Progenitor cell of endocrine pancreas (in vitro differentiated cells): ENCODE results near the gene CDK3. TPM values are rescaled to one million over a fixed set of nuclear protein-coding genes. Genes with fewer than 3 reads are reported as not detected.

Source experiments
- DNase-seq: peaks from one replicate; pipeline ENCODE4 v3.0.0; 2021; ENCODE audit warnings: low spot score; ENCODE audit not compliant: unreplicated experiment
- H3K27ac Mint-ChIP-seq: 2 replicates; pipeline ENCODE4 v1.8.0; 2021; ENCODE audit warnings: mild to moderate bottlenecking, moderate library complexity, mixed read lengths
- H3K27me3 Mint-ChIP-seq: 2 replicates; pipeline ENCODE4 v1.8.0; 2021; ENCODE audit warnings: mixed read lengths
- H3K36me3 Mint-ChIP-seq: 2 replicates; pipeline ENCODE4 v1.8.0; 2022; ENCODE audit warnings: mixed read lengths; ENCODE audit not compliant: insufficient read depth
- H3K4me1 Mint-ChIP-seq: 2 replicates; pipeline ENCODE4 v1.8.0; 2021; ENCODE audit warnings: low read depth, mixed read lengths
- H3K4me3 Mint-ChIP-seq: 2 replicates; pipeline ENCODE4 v1.8.0; 2021; ENCODE audit warnings: low read depth, mild to moderate bottlenecking, moderate library complexity, mixed read lengths
- H3K9me3 Mint-ChIP-seq: 2 replicates; pipeline ENCODE4 v1.8.0; 2021; ENCODE audit warnings: low read depth, mixed read lengths
- total RNA-seq: library from RNA; stranded (reverse); gene quantifications from 2 replicates; pipeline ENCODE4 v1.2.1, GENCODE V29; 2021
- TF ChIP-seq, protein P1 (sequence below): fragments of 200-600 bp; sonication (generic); IDR thresholded peaks from one replicate; pipeline ENCODE4 v1.5.0; 2021; ENCODE audit warnings: antibody characterized with exemption, mild to moderate bottlenecking; ENCODE audit not compliant: unreplicated experiment

CDK3 gene
- total RNA-seq, 1 donor from 2014 or later = 17.0 TPM

DNA sequence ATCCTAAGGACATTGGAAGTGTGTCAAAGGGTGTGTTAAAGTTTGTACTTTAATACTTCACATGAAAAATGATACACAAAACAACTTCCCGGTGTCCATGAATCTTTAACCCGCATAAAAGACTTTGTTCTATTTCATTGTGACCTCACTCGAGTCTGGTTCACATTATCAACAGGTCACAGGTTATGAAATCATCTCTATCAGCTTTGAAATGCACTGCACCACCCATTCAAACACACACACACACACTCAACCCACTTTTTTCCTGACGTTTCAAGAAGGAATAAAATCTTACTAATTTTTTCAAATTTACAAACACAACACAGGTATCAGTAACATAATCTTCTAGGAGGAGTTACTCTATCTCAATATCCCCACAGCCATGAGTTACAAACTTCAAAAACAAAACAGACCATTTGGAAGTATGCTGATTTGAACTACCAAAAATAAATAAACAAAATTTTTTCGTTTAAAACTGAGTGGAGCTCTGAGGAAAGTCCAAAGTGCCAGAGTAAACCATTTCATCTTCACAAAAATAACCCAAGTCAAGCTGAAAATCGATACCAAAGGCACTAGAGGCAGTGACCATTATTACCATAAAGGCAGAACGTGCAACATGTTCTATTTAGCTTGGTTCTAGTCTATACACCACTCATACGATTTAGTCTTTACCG lies 24.3 kb upstream of the CDK3 start:
- peak overlapping the region; percentile 65 for H3K4me3 Mint-ChIP-seq
- TF ChIP-seq, protein P1, sequence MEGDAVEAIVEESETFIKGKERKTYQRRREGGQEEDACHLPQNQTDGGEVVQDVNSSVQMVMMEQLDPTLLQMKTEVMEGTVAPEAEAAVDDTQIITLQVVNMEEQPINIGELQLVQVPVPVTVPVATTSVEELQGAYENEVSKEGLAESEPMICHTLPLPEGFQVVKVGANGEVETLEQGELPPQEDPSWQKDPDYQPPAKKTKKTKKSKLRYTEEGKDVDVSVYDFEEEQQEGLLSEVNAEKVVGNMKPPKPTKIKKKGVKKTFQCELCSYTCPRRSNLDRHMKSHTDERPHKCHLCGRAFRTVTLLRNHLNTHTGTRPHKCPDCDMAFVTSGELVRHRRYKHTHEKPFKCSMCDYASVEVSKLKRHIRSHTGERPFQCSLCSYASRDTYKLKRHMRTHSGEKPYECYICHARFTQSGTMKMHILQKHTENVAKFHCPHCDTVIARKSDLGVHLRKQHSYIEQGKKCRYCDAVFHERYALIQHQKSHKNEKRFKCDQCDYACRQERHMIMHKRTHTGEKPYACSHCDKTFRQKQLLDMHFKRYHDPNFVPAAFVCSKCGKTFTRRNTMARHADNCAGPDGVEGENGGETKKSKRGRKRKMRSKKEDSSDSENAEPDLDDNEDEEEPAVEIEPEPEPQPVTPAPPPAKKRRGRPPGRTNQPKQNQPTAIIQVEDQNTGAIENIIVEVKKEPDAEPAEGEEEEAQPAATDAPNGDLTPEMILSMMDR = no peak
- H3K27ac Mint-ChIP-seq = peak overlapping the region; percentile 81
- H3K9me3 Mint-ChIP-seq = no peaks in the 10 kb centered on the region
- H3K36me3 Mint-ChIP-seq = peaks cover 24% of the 10 kb centered on the region
- peaks cover 40% of the 10 kb centered on the region for H3K4me1 Mint-ChIP-seq
- no peak for DNase-seq
- H3K27me3 Mint-ChIP-seq = no peaks in the 10 kb centered on the region

DNA sequence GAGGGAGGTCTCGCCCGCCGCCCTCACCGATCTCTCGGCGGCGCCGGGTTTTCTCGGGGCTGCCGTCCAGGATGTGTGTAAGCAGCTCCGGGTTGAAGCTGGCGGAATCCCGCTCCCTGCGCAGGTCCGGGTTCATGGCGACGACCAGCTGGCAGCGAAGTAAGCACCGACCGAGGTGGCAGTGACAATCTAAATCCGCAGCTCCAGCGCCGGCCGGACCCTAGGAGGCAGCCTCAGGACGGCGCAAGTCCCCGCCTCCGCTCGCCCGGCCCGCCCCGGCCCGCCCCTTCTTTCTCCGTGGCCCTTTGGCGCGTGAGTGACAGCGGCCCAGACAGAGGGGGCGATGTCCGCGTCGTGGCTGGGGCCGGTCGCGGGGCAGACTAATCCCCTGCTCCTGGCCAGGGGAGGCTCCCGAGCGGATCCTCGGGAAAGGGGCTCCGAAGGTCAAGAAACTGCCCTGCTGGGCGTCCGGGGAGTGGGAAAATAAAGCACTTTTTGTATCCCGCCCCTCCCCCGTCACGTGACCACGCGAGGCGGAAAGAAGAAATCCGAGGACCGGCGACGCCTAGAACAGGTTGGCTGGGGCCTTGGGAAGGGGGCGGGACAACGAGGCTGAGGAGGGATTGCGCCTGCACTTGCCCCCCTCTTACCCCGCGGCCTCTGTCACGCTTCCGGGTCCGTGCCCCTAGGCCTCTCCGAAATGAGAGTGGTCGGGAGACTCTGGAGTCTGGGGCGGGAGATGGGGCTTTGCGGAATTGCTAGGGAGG lies 21.5 kb upstream of the CDK3 start, which contains the start of the genes ACOX1 and TEN1:
TSS of gene ACOX1 (minus strand) at position 229 of the 767 bp plus-strand sequence. CDS start at position 136, 93 bp downstream.
TSS of gene TEN1 (plus strand) at position 303 of the 767 bp plus-strand sequence. CDS start 6,953 bp downstream, outside the sequence.
- TF ChIP-seq, protein P1 = peak; percentile 47
- Mint-ChIP-seq H3K36me3 (peaks cover 16% of the 10 kb centered on the region), H3K9me3 (no peaks in the 10 kb centered on the region), H3K4me1 (peaks cover 53% of the 10 kb centered on the region), H3K4me3 (peak within 1 kb of the TSS; percentile 89), H3K27me3 (no peaks in the 10 kb centered on the region), H3K27ac (peak within 1 kb of the TSS; percentile 99)
- DNase-seq = peak; percentile 91

DNA sequence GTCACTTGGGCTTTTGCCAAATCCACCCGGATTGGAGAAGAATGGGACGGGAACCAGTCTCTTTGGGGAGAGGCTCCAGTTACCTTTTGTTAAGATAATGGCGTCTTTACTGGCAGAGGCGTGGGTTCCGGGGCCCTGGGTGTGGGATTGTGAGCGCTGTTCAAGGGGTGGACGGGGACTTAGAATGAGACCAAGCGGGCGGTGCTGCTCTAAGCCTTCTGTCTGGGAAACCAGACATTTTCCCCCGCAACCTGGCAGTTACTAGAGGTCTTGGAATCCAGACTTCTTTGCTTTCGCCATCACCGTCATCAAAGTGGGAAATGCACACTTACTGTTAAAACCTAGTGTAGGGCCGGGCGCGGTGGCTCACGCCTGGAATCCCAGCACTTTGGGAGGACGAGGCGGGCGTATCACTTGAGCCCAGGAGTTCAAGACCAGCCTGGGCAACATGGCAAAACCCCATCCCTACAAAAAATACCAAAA lies 20.9 kb upstream of the CDK3 start:
- Mint-ChIP-seq H3K27ac (peak overlapping the region; percentile 99), H3K4me3 (peak overlapping the region; percentile 89), H3K36me3 (peaks cover 14% of the 10 kb centered on the region), H3K9me3 (no peaks in the 10 kb centered on the region), H3K4me1 (peaks cover 52% of the 10 kb centered on the region), H3K27me3 (no peaks in the 10 kb centered on the region)
- TF ChIP-seq, protein P1 = no peak
- DNase-seq = no peak

DNA sequence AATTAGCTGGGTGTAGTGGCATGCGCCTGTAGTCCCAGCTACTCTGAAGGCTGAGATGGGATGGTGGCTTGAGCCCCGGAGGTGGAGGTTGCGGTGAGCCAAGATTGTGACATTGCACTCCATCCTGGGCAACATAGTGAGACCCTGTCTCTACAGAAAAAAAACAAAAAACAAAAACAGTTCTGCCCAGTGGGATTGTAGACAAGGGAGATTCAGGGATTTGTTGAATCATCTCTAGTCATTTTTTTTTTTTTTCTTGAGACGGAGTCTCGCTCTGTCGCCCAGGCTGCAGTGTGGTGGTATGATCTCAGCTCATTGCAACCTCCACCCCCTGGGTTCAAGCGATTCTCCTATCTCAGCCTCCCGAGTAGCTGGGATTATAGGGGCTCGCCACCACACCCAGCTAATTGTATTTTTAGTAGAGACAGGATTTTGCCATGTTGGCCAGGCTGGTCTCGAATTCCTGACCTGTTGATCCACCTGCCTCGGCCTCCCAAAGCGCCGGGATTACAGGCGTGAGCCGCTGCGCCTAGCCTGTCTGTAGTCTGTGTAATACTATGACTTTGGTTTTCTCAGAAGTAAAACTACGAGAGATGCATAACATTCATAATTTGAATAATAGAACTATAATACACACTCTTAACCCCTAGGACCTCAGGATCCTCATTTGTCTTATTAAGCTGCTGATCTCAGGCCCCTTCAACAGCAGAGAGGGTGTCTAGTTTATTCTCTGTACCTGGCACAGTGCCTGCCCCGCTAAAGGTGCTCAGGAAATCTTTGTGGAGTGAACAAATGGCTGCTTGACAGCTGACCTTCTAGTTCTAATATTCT lies 20.3 kb upstream of the CDK3 start:
- Mint-ChIP-seq H3K36me3 (peaks cover 14% of the 10 kb centered on the region), H3K9me3 (no peaks in the 10 kb centered on the region), H3K4me3 (peak overlapping the region; percentile 89), H3K4me1 (peaks cover 52% of the 10 kb centered on the region), H3K27me3 (no peaks in the 10 kb centered on the region), H3K27ac (peak overlapping the region; percentile 99)
- TF ChIP-seq, protein P1 = no peak
- DNase-seq = no peak
